ENCODE data around the gene SVIL.
A peak's percentile ranks its signal among the peaks of the same experiment; 100 is the strongest.
"Not testable (repeated sequence)": the region's sequence is repeated elsewhere in the genome, so short reads cannot be mapped to it uniquely, and the experiment has no call there.

The SVIL gene

GRCh38 chr10:29455095-29455494 is 179.7 kb downstream of the SVIL start:
- no peak for DNase-seq (ENCODE audit: low read depth)

- DNase-seq (ENCODE audit: low read depth), result no peak
Observed at GRCh38 chr10:29454250-29454649, 180.5 kb downstream of the SVIL start.

GRCh38 chr10:29452546-29452945 is 182.2 kb downstream of the SVIL start:
- no peak for DNase-seq (ENCODE audit: low read depth)

GRCh38 chr10:29451946-29452345 is 182.8 kb downstream of the SVIL start:
- DNase-seq (ENCODE audit: low read depth), result no peak

- DNase-seq (ENCODE audit: low read depth), result no peak
Observed at GRCh38 chr10:29450405-29450804, 184.4 kb downstream of the SVIL start.

GRCh38 chr10:29448756-29449592 is 185.8 kb downstream of the SVIL start:
- DNase-seq (ENCODE audit: low read depth), result peak; percentile 53

- DNase-seq (ENCODE audit: low read depth), result no peak
Observed at GRCh38 chr10:29448125-29448524, 186.6 kb downstream of the SVIL start.

- no peak for DNase-seq (ENCODE audit: low read depth)
Observed at GRCh38 chr10:29446327-29446726, 188.4 kb downstream of the SVIL start.

GRCh38 chr10:29443745-29444523 is 190.8 kb downstream of the SVIL start:
- no peak for DNase-seq (ENCODE audit: low read depth)

- no peak for DNase-seq (ENCODE audit: low read depth)
Observed at GRCh38 chr10:29440981-29441380, 193.8 kb downstream of the SVIL start.

GRCh38 chr10:29439005-29439404 is 195.8 kb downstream of the SVIL start:
- not testable (repeated sequence) for DNase-seq (ENCODE audit: low read depth)

GRCh38 chr10:29438271-29438670 is 196.5 kb downstream of the SVIL start:
- DNase-seq (ENCODE audit: low read depth), result no peak

GRCh38 chr10:29437871-29438270 is 196.9 kb downstream of the SVIL start:
- DNase-seq (ENCODE audit: low read depth), result no peak

GRCh38 chr10:29435809-29436501 is 198.8 kb downstream of the SVIL start:
- DNase-seq (ENCODE audit: low read depth), result no peak

- DNase-seq (ENCODE audit: low read depth), result no peak
Observed at GRCh38 chr10:29434111-29434510, 200.7 kb downstream of the SVIL start.

GRCh38 chr10:29431711-29432110 is 203.1 kb downstream of the SVIL start:
- no peak for DNase-seq (ENCODE audit: low read depth)

GRCh38 chr10:29430101-29430500 is 204.7 kb downstream of the SVIL start:
- DNase-seq (ENCODE audit: low read depth), result no peak

- no peak for DNase-seq (ENCODE audit: low read depth)
Observed at GRCh38 chr10:29428486-29428885, 206.3 kb downstream of the SVIL start.

- no peak for DNase-seq (ENCODE audit: low read depth)
Observed at GRCh38 chr10:29427667-29428066, 207.1 kb downstream of the SVIL start.

- DNase-seq (ENCODE audit: low read depth), result no peak
Observed at GRCh38 chr10:29426420-29426819, 208.4 kb downstream of the SVIL start.

GRCh38 chr10:29424017-29424416 is 210.8 kb downstream of the SVIL start:
- DNase-seq (ENCODE audit: low read depth), result no peak

- no peak for DNase-seq (ENCODE audit: low read depth)
Observed at GRCh38 chr10:29420744-29421143, 214.0 kb downstream of the SVIL start.

- no peak for DNase-seq (ENCODE audit: low read depth)
Observed at GRCh38 chr10:29417324-29417723, 217.4 kb downstream of the SVIL start.
